AG04450 (cell line): ENCODE data around the gene ATP11A. TPM values are rescaled to one million over a fixed set of nuclear protein-coding genes. Genes with fewer than 3 reads are reported as not detected.

ENCODE experiments used
- CTCF ChIA-PET: fragments of 300-600, 350-600 bp; formaldehyde crosslinking; extraction: SDS; loops from one replicate; lab custom pipeline; 2022; ENCODE audit warnings: antibody characterized with exemption, inconsistent platforms; lab: Charles Lee
- POLR2A ChIA-PET: fragments of 350-600 bp; formaldehyde crosslinking; extraction: SDS; loops from one replicate; lab custom pipeline; 2021; ENCODE audit warnings: antibody characterized with exemption, inconsistent platforms; lab: Yijun Ruan, JAX
- DNase-seq: peaks from one replicate; pipeline ENCODE4 v3.0.0-alpha.2; 2011; ENCODE audit warnings: low read depth, low spot score
- H3K27ac ChIP-seq: one replicate; pipeline ENCODE4 v1.5.1; 2012; ENCODE audit warnings: low read depth, low read length, control low read depth
- H3K27me3 ChIP-seq: one replicate; pipeline ENCODE4 v1.6.0; 2012; ENCODE audit warnings: low read length; ENCODE audit not compliant: control insufficient read depth, insufficient read depth
- H3K4me3 ChIP-seq: 2 replicates; pipeline ENCODE4 v1.5.1; 2011; ENCODE audit warnings: mild to moderate bottlenecking, low read depth, low read length, control low read depth
- H3K9me3 ChIP-seq: 2 replicates; pipeline ENCODE4 v1.5.1; 2012; ENCODE audit warnings: low read length; ENCODE audit not compliant: control insufficient read depth, insufficient read depth
- CTCF ChIP-seq: IDR thresholded peaks from 2 replicates; pipeline ENCODE4 v1.5.1; 2011; ENCODE audit warnings: low read depth, low read length, control low read depth, inconsistent platforms
- polyA plus RNA-seq: library from polyadenylated mRNA; depleted of rRNA; stranded (reverse); fragments of >200 nt; gene quantifications from 2 replicates; pipeline ENCODE4 v1.2.3, GENCODE V29; 2011

ATP11A gene
- polyA plus RNA-seq, 1 experiment = 5.8 TPM

GRCh38 chr13:112897603-112897955, 207.7 kb downstream of the ATP11A start:
- no peak for TF ChIP-seq CTCF
- Histone ChIP-seq H3K4me3 (no peak overlapping the region), H3K9me3 (no peaks in the 10 kb centered on the region; the same call in 1 of the 2 replicates), H3K27me3 (peaks cover 65% of the 10 kb centered on the region), H3K27ac (no peak overlapping the region)
- no peak for DNase-seq
- ChIA-PET CTCF (no interaction called here), POLR2A (no interaction called here)

- ChIA-PET POLR2A (no interaction called here), CTCF (no interaction called here)
- H3K4me3 ChIP-seq = no peak overlapping the region
- H3K27me3 ChIP-seq = peaks cover 67% of the 10 kb centered on the region
- peaks cover 2% of the 10 kb centered on the region; the same call in 1 of the 2 replicates for H3K9me3 ChIP-seq
- no peak for TF ChIP-seq CTCF
- DNase-seq = no peak
- no peak overlapping the region for H3K27ac ChIP-seq
Observed at GRCh38 chr13:112897956-112898620, 208.2 kb downstream of the ATP11A start.

GRCh38 chr13:112898621-112899280, 208.9 kb downstream of the ATP11A start:
- peaks cover 3% of the 10 kb centered on the region; the same call in 1 of the 2 replicates for H3K9me3 ChIP-seq
- H3K27ac ChIP-seq = no peak overlapping the region
- POLR2A ChIA-PET = no interaction called here
- no peak for TF ChIP-seq CTCF
- CTCF ChIA-PET = no interaction called here
- peaks cover 65% of the 10 kb centered on the region for H3K27me3 ChIP-seq
- no peak overlapping the region for H3K4me3 ChIP-seq
- DNase-seq = no peak

- Histone ChIP-seq H3K4me3 (no peak overlapping the region), H3K27me3 (peaks cover 64% of the 10 kb centered on the region), H3K9me3 (peaks cover 11% of the 10 kb centered on the region), H3K27ac (no peak overlapping the region)
- DNase-seq = no peak
- CTCF ChIA-PET = no interaction called here
- POLR2A ChIA-PET = no interaction called here
- no peak for TF ChIP-seq CTCF
Observed at GRCh38 chr13:112899281-112900225, 209.7 kb downstream of the ATP11A start.
